Measurements from ENCODE around the gene MRPS5.
"Not testable (repeated sequence)": the region's sequence is repeated elsewhere in the genome, so short reads cannot be mapped to it uniquely, and the experiment has no call there.

Gene MRPS5

GRCh38 chr2:95039978-95040377 lies 81.6 kb downstream of the MRPS5 start:
- POLR2A ChIA-PET (ENCODE audit: low non-redundant PET), result no interaction called here

GRCh38 chr2:95039363-95039762 lies 82.2 kb downstream of the MRPS5 start:
- H3K27ac ChIP-seq, result no peak overlapping the region
- TF ChIP-seq, protein P1, sequence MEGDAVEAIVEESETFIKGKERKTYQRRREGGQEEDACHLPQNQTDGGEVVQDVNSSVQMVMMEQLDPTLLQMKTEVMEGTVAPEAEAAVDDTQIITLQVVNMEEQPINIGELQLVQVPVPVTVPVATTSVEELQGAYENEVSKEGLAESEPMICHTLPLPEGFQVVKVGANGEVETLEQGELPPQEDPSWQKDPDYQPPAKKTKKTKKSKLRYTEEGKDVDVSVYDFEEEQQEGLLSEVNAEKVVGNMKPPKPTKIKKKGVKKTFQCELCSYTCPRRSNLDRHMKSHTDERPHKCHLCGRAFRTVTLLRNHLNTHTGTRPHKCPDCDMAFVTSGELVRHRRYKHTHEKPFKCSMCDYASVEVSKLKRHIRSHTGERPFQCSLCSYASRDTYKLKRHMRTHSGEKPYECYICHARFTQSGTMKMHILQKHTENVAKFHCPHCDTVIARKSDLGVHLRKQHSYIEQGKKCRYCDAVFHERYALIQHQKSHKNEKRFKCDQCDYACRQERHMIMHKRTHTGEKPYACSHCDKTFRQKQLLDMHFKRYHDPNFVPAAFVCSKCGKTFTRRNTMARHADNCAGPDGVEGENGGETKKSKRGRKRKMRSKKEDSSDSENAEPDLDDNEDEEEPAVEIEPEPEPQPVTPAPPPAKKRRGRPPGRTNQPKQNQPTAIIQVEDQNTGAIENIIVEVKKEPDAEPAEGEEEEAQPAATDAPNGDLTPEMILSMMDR (conservative IDR thresholded peaks at IDR 0.05; ENCODE audit: low read depth), result no peak
- POLR2A ChIA-PET (ENCODE audit: low non-redundant PET), result no interaction called here
- CTCF ChIA-PET, result interaction anchor here (1.3 kb wide), 1 partner anchor 39 kb away, joined by 3 read pairs; no protein-coding TSS in a partner anchor
- no peak for DNase-seq (ENCODE audit: low spot score)

More at GRCh38 chr2:95039978-95040377, 81.6 kb downstream of the MRPS5 start:
- no peak overlapping the region for H3K27ac ChIP-seq
- CTCF ChIA-PET, result interaction anchor here (0.6 to 1.3 kb wide), 3 partner anchors 17 to 39 kb away, joined by 3 to 4 read pairs (median 3); no protein-coding TSS in a partner anchor
- no peak for DNase-seq (ENCODE audit: low spot score)
- TF ChIP-seq, protein P1 (conservative IDR thresholded peaks at IDR 0.05; ENCODE audit: low read depth), result no peak

- ChIA-PET CTCF (no interaction called here), POLR2A (ENCODE audit: low non-redundant PET) (no interaction called here)
- no peak for DNase-seq (ENCODE audit: low spot score)
These were observed 82.8 kb downstream of the MRPS5 start for GRCh38 chr2:95038635-95039298.

DNA sequence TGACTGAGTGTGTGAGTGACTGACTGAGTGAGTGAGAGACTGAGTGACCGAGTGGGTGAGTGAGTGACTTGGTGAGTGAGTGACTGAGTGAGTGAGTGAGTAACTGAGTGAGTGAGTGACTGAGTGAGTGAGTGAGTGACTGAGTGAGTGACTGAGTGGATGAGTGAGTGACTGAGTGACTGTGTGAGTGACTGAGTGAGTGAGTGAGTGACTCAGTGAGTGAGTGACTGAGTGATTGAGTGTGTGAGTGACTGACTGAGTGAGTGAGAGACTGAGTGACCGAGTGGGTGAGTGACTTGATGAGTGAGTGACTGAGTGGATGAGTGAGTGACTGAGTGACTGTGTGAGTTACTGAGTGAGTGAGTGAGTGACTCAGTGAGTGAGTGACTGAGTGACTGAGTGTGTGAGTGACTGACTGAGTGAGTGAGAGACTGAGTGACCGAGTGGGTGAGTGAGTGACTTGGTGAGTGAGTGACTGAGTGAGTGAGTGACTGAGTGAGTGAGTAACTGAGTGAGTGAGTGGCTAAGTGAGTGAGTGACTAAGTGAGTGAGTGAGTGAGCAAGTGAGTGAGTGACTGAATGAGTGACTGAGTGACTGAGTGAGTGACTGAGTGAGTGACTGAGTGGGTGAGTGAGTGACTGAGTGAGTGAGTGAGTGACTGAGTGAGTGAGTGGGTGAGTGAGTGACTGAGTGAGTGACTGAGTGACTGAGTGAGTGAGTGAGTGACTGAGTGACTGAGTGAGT lies 83.6 kb downstream of the MRPS5 start:
- CTCF ChIA-PET; H3K27ac ChIP-seq; POLR2A ChIA-PET (ENCODE audit: low non-redundant PET); DNase-seq (ENCODE audit: low spot score): not testable (repeated sequence)

More at GRCh38 chr2:95038635-95039298, 82.8 kb downstream of the MRPS5 start:
- H3K27ac ChIP-seq, result no peak overlapping the region
- TF ChIP-seq, protein P1 (conservative IDR thresholded peaks at IDR 0.05; ENCODE audit: low read depth), result no peak

DNA sequence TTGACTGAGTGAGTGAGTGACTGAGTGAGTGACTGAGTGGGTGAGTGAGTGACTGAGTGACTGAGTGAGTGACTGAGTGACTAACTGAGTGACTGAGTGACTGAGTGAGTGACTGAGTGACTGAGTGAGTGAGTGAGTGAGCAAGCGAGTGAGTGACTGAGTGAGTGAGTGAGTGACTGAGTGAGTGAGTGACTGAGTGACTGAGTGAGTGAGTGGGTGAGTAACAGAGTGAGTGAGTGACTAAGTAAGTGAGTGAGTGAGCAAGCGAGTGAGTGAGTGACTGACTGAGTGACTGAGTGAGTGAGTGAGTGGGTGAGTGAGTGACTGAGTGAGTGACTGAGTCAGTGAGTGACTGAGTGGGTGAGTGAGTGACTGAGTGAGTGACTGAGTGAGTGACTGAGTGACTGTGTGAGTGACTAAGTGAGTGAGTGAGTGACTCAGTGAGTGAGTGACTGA lies 84.2 kb downstream of the MRPS5 start:
- TF ChIP-seq, protein P1 (conservative IDR thresholded peaks at IDR 0.05; ENCODE audit: low read depth), result no peak
- no peak for DNase-seq (ENCODE audit: low spot score)
- CTCF ChIA-PET, result no interaction called here
- POLR2A ChIA-PET (ENCODE audit: low non-redundant PET), result no interaction called here
- H3K27ac ChIP-seq, result no peak overlapping the region

DNA sequence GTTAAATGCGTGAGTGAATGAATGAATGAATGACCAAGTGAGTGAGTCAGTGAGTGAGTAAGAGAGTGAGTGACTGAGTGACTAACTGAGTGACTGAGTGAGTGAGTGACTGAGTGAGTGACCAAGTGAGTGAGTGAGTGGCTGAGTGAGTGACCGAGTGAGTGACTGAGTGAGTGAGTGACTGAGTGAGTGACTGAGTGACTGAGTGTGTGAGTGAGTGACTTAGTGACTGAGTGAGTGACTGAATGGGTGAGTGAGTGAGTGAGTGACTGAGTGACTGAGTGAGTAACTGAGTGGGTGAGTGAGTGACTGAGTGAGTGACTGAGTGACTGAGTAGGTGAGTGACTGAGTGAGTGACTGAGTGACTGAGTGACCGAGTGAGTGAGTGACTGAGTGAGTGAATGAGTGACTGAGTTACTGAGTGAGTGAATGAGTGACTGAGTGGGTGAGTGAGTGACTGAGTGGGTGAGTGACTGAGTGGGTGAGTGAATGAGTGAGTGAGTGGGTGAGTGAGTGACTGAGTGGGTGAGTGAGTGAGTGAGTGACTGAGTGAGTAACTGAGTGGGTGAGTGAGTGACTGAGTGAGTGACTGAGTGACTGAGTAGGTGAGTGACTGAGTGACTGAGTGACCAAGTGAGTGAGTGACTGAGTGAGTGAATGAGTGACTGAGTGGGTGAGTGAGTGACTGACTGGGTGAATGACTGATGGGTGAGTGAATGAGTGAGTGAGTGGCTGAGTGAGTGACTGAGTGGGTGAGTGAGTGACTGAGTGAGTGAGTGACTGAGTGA lies 84.8 kb downstream of the MRPS5 start:
- no peak for DNase-seq (ENCODE audit: low spot score)
- ChIA-PET POLR2A (ENCODE audit: low non-redundant PET) (no interaction called here), CTCF (no interaction called here)
- no peak overlapping the region for H3K27ac ChIP-seq
- TF ChIP-seq, protein P1 (conservative IDR thresholded peaks at IDR 0.05; ENCODE audit: low read depth), result no peak
